Skeletal muscle cell (primary cell): Measurements from ENCODE around the gene RNF144B.
"Not testable (repeated sequence)": the region's sequence is repeated elsewhere in the genome, so short reads cannot be mapped to it uniquely, and the experiment has no call there.

Experiments
- DNase-seq: peaks from one replicate; pipeline ENCODE4 v3.0.0-alpha.2; 2010; ENCODE audit warnings: low read depth
- H3K4me3 ChIP-seq: 2 replicates; pipeline ENCODE4 v1.5.1; 2011; ENCODE audit warnings: low read depth, mild to moderate bottlenecking, control low read depth, low read length, moderate library complexity

RNF144B gene

DNA sequence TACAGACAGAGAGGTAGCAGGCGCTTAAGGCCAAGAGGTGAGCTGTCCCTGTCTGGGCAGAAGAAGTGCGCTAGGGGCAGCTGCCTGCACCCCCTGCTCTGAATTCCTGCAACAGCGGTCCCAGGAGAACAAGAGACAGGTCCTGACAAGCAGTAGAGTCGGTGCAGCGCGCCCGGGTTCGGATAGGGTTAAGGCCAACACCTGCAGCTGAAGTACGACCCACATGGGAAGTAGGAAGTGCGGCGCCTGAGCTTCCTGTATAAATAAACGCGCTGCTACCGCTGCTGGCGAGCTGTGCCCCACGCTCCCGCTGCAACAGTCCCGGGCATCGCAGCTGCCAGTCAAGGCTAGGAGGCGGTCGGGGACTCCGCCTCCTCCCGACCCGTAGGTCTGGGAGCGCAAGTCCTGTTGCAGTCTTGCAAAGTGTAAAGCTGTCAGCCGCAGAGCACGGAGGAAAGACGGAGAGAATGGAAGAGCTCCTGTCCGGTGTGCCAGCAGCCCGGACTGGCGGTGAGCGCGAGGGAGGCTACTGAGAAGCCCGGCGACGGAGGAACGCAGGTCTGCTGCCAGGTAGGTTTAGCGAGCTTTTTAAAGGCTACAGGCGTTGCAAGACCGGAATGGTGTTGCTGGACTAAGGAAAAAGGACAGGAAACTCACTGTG, at the start of gene RNF144B:
Gene RNF144B (plus strand): TSS at position 290 of the 661 bp plus-strand sequence. CDS start 12,185 bp downstream, outside the sequence.
- peak within 1 kb of the TSS; percentile 63 for H3K4me3 ChIP-seq
- no peak for DNase-seq

DNA sequence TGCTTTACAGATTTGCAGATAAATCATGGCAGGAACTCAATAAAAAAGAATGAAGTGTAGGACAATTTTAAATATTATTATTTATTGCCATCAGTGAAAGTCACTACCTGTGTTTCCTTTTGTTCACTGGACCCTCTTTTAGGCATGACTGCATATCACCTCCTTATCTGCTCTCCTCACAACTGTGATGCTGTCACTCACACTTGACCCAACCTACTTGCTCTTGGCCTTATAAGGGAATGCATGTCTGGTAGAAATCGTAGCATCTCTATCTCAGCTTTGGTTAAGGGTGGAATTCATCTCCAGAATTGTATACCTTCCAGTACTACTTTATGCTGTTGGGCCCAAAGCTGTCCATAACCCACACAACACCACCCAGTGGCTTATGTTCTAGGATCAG, 47.6 kb upstream of the RNF144B start:
- DNase-seq, result no peak
- no peak overlapping the region for H3K4me3 ChIP-seq

DNA sequence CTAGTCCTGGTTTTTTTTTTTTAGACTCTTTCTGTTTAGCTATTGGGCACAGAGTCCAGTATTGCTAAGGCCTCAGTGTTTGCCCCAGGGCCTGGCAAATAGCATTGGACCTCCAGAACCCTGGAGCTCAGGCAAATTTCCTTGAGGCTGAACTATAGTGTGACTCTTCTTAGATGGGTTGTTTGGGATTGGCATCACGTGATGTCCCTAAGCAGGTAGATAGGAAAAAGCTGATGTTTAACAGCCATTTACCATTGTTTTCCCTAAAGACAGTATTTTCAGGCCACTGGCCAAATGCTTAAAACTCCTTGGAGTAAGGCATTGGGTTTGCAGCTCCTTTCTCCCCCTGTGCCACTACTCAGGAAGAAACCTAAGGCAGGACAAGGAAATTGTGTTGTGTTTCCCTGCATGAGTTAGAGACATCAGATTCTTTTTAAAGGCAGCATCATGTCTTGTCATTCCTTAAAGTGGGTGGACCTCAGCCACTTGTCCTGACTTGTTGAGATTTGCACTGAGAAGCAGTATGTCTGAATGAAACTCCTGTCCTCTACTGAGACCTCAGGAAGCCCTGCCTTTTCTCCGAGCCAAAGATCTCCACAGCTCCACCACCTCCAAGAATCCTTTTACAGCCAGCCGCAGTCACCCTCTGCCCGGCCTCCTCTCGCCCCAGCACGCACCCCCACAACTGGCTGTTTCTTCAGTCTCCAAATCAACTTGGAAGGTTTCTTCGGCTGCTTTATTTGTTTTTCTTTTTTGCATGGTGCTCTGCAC, 46.2 kb upstream of the RNF144B start:
- no peak overlapping the region for H3K4me3 ChIP-seq
- DNase-seq, result no peak

DNA sequence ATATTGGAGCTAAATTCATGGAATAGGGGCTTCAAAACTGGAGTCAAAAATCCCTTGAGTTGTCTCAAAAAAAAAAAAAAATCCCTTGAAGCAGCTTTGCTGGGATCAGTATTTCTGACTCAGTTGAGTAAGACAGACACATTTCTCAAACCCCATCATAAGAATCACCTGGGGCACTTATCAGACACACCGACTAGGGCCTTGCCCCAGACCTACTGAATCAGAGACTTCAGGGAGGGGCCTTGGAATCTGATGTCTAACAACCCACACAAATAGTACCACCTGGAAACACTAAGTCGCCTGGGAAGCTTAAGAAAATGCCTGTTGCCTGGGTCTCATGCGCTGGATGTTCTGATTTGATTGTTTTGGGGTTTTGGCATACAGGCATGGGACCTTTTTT, 44.9 kb upstream of the RNF144B start:
- no peak overlapping the region for H3K4me3 ChIP-seq
- no peak for DNase-seq

DNA sequence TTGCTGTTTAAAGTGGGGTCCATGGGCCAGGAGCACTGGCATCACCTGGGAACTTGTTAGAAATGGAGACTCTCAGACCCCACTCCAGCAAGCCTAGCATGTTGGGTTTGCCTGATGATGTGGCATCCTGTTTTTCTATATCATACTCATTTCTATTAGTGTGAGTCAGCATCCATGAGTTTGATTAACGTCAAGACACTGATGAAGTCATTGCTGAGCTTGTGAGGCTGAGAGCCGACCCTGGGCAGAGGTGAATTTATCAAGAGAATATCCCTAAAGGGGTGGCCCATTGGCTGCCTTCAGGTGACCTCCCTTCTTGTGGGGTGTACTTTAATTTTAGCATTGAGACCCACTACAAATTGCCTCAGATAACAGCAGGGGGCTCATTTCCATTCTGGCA, 43.4 kb upstream of the RNF144B start:
- peak; percentile 50 for DNase-seq
- no peak overlapping the region for H3K4me3 ChIP-seq

DNA sequence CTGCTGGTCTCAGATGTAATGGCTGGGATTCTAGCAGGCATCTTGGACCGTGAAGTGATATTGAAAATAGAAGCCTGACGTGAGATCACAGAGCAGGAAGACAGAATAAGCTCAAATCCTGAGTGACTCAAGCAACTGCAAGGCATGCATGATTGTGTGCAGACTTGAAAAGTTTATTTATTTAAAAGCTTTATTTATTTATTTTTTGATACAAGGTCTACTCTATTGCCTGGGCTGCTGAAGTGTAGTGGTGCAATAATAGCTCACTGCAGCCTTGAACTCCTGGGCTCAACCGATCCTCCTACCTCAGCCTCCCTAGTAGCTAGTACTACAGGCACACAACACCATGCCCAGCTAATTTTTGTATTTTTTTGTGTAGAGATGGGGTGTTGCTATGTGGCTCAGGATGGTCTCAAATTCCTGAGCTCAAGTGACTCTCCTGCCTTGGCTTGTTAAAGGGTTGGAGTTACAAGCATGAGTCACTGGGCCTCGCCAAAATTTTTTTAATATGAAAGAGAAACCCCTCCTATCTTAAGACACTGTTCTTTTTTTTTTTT, 40.1 kb upstream of the RNF144B start:
- no peak for DNase-seq
- H3K4me3 ChIP-seq, result no peak overlapping the region

DNA sequence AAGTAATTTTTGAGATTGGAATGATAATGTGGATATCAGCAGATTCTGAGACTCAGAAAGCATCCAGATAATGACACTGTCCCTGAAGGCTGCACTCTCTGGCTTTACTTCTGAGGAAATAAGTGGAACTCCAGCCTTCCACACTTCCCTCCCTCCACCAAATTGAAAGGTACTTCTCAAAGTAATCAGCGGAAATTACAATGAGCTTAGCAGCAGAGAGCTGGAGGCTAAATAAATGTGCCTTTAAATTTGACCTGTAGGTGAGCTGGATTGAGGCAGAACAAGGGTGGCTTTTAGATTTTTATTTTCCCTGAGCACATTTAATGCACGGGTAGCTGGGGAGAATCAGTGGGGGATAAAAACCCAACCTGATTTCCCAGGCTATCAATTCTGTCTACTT, 39.3 kb upstream of the RNF144B start:
- no peak overlapping the region for H3K4me3 ChIP-seq
- no peak for DNase-seq

DNA sequence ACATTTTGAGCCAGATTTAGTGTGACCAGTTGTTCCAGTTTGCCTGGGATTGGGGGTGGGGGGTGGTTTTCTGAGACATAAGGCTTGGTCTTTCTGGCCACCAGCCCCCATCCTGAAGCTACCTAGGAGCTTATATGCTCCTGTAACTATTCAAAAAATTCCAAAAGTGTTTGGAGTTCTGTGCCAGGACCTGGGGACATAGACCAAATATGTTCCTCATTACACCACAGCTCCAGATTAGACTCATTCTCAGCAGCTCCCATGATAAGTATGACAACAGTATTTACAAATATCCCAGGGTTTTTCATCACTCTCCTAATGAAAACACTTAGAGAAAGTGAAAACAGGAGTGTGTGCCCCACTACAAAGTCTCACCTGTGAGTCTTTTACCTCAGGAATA, 37.8 kb upstream of the RNF144B start:
- no peak overlapping the region for H3K4me3 ChIP-seq
- DNase-seq, result no peak

DNA sequence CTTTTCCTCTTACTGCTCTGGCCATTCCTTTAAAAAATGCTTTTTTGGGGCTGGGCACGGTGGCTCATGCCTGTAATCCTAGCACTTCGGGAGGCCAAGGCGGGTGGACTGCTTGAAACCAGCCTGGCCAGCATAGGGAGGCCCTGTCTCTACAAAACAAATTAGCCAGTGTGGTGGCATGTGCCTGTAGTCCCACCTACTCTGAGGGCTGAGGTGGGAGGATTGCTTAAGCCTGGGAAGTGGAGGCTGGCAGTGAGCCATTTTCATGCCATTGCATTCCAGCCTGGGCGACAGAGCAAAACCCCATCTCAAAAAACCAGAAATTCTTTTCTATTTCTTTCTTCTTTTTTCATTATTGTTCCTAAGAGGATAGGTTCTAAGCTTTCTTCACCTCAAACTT, 36.9 kb upstream of the RNF144B start:
- no peak for DNase-seq
- H3K4me3 ChIP-seq, result no peak overlapping the region

DNA sequence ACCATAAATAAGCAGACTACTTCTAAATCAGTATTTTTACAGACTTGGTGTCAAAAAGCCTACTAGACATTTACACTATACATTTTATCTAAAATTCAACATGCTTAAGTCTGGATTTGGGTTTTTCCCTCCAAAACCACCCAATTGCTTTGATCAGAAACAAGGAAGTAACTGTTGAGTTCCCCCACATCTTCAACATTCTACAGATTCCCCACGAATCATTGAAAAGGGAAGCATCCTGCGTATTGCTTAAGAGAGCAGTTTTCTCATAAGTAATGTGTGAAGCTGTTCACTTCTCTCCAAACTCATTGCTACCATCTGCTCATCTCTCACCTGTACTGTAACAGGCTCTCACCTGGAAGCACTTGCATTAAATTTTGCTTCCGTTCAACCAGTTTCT, 36.4 kb upstream of the RNF144B start:
- DNase-seq, result no peak

DNA sequence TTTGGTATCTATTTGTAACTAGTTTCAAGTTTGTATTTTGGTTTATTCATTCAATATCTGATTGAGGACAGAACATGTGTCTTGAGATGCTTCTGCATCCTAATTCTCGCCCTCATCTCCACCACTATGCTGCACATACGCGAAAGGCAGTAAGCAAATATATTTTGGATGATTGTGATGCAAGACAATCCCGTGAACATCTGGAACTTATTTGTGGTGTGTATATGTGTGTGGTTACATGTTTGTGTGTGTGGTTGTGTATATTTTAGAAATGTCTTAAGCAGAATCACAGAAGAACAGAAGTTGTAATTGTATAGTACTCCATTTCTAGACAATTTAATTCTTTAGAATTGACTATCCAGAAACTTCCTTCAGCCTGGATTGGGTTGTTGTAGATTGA, 35.1 kb upstream of the RNF144B start:
- no peak overlapping the region for H3K4me3 ChIP-seq
- DNase-seq, result no peak

More for the DNA sequence above, 36.4 kb upstream of the RNF144B start:
- no peak overlapping the region for H3K4me3 ChIP-seq

DNA sequence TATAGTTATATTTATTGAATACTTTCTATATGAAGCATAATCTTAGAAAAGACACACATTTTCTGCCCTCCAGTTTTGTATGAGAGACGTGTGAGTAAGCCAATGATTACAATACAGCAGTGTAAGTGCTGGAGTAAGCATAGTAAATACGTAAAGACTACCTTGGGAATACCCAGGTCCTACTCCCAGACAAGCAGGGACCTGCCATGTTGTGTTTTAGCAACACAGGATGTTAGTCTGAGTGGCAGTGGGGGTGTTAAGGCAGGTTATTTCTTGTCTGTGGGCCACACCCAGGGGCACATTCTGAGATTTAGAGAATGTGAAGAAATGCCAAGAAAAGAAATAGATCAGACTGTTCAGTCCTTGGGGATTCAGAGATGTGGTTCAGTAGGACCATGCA, 34.3 kb upstream of the RNF144B start:
- DNase-seq, result no peak
- no peak overlapping the region for H3K4me3 ChIP-seq

DNA sequence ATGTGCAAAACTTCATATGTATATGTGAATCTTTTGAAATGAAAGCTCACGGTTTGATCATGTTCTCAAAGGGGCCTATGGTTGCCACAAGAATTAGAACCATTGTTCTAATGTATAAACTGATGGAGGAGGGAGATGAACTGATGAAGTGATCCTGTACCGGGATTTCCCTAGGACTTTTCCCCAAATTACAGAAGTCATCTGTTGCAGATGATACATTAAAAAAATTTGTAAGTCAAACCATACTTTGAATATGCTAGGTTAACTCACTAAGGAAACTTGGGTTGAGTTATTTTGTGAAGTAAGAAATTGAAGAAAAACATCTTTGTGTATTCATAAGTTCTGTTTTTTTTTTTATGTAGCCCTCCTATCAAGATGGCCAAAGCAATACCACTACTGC, 33.9 kb upstream of the RNF144B start:
- DNase-seq, result no peak
- no peak overlapping the region for H3K4me3 ChIP-seq

DNA sequence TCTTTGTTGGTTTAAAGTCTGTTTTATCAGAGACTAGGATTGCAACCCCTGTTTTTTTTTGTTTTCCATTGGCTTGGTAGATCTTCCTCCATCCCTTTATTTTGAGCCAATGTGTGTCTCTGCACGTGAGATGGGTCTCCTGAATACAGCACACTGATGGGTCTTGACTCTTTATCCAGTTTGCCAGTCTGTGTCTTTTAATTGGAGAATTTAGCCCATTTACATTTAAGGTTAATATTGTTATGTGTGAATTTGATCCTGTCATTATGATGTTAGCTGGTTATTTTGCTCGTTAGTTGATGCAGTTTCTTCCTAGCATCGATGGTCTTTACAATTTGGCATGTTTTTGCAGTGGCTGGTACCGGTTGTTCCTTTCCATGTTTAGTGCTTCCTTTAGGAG, 29.6 kb upstream of the RNF144B start:
- DNase-seq, H3K4me3 ChIP-seq: not testable (repeated sequence)

DNA sequence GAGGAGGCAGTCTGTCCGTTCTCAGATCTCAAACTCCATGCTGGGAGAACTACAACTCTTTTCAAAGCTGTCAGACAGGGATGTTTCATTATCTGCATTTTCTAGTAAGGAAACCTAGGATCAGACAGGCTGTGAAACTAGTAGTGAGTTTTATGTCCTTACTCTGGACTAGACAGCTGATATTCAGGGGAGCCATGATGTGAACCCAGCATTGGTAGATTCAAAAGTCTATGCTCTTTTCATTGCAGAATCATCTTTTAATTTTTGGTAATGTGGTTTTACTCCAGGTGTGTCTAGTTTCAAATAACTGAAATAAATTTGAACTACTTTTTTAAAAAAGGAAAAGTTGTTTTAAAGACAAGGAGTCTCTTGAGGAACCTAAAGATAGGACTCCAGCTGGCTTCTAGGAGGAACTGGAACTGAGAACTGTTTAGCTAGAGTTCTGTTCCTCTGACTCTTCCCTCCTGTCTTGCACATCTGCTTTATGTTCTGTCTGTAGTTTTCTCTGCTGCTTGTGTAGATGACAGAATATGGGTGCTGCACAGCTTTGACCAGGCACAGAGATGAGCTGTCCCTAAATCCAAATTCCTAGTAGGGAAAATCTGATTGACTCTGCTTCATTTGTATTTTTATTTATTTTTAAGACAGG, 27.8 kb upstream of the RNF144B start:
- DNase-seq, result no peak
- H3K4me3 ChIP-seq, result no peak overlapping the region

DNA sequence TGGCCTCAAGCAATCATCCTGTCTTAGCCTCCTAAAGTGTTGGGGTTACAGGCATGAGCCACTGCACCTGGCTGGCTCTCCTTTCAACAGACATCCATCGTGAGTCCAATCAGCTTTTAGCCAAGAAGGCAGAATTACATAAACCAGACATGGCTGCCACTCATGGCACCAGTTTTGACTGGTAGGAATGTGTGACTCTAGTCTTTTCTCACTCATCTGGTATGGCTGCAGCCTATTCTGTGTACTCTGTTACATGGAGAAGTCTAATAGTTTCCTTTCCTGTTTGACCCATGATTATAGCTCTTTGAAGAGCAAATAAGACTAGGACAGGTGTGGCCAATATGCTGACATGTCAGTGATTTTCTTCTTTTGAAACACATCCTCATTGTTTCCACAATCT, 27.0 kb upstream of the RNF144B start:
- DNase-seq, result no peak
- no peak overlapping the region for H3K4me3 ChIP-seq

DNA sequence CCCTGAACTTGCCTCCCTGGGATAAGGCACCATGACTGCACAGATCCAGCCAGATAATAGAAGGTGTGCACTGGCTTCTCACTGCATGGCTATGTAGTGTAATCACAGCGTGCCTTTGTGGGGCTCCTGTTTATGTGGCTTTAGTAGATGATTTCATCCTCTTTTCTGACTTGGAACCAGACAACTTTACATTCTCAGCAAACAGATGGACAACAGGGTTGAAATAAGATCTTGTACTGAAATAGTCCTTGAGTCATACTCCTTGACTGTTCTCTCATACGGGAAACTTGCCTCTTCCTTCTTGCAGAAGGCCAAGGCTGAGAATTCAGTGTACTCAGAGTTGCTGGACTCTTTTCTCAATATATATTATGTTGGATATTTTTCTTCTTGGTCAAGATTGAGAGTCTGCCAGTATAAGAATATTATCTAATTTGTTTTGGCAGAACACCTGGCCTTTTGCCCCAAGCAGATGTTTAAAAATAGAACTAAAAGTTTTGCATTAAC, 25.0 kb upstream of the RNF144B start:
- no peak overlapping the region for H3K4me3 ChIP-seq
- DNase-seq, result peak; percentile 89

DNA sequence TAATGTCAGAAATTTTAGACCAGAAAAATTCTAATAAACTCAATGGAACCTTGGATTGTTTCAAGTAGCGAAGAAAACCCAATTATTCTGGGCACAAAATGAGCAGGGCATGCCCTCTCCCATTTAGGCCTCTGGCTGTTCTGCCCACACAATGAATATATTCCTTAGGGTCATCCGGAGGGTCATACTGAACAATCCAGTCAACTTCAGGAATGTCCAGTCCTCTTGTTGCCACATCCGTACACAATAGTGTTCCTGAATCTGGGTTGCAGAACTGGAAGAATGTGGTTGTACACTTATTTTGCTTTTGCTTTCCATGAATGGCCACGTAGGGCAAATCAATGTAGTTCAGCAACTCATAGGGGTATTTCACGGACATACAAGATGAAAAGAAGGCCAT, 23.4 kb upstream of the RNF144B start:
- DNase-seq, result no peak
- H3K4me3 ChIP-seq, result no peak overlapping the region

DNA sequence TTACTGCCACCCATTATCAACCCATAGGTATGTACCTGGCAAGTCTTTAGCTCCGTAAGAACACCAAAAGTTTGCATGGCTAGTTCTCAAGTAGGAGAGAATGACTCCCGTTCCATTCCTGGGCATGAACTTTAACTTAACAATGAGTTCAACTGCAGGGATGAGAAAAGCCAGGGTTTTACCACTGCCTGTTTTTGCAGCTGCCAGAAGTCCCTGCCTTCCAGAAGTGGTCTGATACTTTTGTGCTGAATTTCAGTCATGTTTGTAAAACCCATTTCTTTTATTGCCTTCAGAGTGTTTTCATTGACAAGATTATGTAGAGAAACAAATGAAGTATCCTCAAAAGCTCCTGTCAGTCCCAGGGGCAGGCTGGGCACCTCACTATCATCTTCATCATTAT, 22.6 kb upstream of the RNF144B start:
- DNase-seq, H3K4me3 ChIP-seq: not testable (repeated sequence)

DNA sequence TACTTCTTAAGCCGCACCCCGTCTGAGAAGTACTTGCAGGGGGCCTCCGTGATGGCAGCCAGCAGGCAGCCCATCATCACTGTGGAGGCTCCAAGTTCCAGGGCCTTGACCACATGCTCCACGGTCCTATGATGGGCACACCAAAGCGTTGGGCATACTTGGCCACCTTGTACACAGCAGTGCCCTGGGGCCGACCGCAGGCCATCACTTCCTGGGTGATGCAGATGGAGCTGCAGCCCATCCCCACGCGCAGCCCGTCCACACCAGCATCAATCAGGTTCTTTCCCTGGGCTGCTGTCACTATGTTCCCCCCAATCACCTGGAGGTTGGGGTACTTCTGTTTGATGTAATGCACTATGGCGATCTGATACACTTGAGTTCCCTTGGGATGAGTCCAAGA, 19.8 kb upstream of the RNF144B start:
- no peak for DNase-seq
- no peak overlapping the region for H3K4me3 ChIP-seq
